Ishikawa (cell line): ENCODE results near the gene ARFGAP1.

Source experiments
- CEBPB ChIP-seq: IDR thresholded peaks from 2 replicates; pipeline ENCODE4 v1.6.1; 2012
- CREB1 ChIP-seq: IDR thresholded peaks from 2 replicates; pipeline ENCODE4 v1.6.1; 2012; ENCODE audit warnings: low read depth
- EGR1 ChIP-seq: IDR thresholded peaks from 2 replicates; pipeline ENCODE4 v1.6.1; 2012
- EP300 ChIP-seq: IDR thresholded peaks from 2 replicates; pipeline ENCODE4 v1.6.1; 2012; ENCODE audit warnings: borderline replicate concordance
- FOXM1 ChIP-seq: IDR thresholded peaks from 2 replicates; pipeline ENCODE4 v1.6.1; 2012; ENCODE audit warnings: low read depth, borderline replicate concordance
- MAX ChIP-seq: IDR thresholded peaks from 2 replicates; pipeline ENCODE4 v1.6.1; 2012
- NFIC ChIP-seq: IDR thresholded peaks from 2 replicates; pipeline ENCODE4 v1.6.1; 2012
- RAD21 ChIP-seq: IDR thresholded peaks from 2 replicates; pipeline ENCODE4 v1.6.1; 2012; ENCODE audit warnings: low read depth
- REST ChIP-seq: IDR thresholded peaks from 2 replicates; pipeline ENCODE4 v1.6.1; 2012; ENCODE audit warnings: low read depth, mild to moderate bottlenecking
- TAF1 ChIP-seq: IDR thresholded peaks from 2 replicates; pipeline ENCODE4 v1.6.1; 2012; ENCODE audit warnings: low read depth, mild to moderate bottlenecking
- TCF12 ChIP-seq: IDR thresholded peaks from 2 replicates; pipeline ENCODE4 v1.6.1; 2012; ENCODE audit warnings: low read depth
- TEAD4 ChIP-seq: IDR thresholded peaks from 2 replicates; pipeline ENCODE4 v1.6.1; 2012
- YY1 ChIP-seq: IDR thresholded peaks from 2 replicates; pipeline ENCODE4 v1.6.1; 2012; ENCODE audit warnings: low read depth
- ZBTB7A ChIP-seq: IDR thresholded peaks from 2 replicates; pipeline ENCODE4 v1.6.1; 2012; ENCODE audit warnings: low read depth
- TF ChIP-seq, protein P1 (sequence below): IDR thresholded peaks from 2 replicates; pipeline ENCODE4 v1.6.1; 2012

ARFGAP1 gene

DNA sequence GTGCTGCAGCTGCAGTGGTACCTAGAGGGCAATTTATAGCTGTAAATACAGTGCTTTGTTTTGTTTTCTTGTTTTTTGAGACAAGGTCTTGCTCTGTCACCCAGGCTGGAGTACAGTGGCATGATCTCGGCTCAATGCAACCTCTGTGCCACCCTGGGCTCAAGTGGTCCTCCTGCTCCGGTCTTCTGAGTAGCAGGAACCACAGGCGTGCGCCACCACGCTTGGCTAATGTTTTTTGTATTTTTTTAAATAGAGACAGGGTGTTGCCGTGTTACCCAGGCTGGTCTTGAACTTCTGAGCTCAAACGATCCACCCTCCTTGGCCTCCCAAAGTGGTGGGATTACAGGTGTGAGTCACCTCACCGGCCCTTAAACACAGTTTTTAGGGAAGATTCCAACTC lies 61.7 kb downstream of the ARFGAP1 start:
- TF ChIP-seq YY1 (no peak), REST (no peak), TEAD4 (no peak), CEBPB (no peak), ZBTB7A (no peak), FOXM1 (no peak), RAD21 (no peak), TCF12 (no peak), EP300 (no peak), NFIC (no peak), CREB1 (no peak), EGR1 (no peak), TAF1 (no peak)
- TF ChIP-seq, protein P1, sequence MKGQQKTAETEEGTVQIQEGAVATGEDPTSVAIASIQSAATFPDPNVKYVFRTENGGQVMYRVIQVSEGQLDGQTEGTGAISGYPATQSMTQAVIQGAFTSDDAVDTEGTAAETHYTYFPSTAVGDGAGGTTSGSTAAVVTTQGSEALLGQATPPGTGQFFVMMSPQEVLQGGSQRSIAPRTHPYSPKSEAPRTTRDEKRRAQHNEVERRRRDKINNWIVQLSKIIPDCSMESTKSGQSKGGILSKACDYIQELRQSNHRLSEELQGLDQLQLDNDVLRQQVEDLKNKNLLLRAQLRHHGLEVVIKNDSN: no peak

GRCh38 chr20:63335060-63335459 lies 62.4 kb downstream of the ARFGAP1 start:
- TF ChIP-seq YY1: peak; percentile 57; the same call in 1 of the 2 replicates

- no peak for TF ChIP-seq NFIC
- TF ChIP-seq TEAD4: no peak
- no peak for TF ChIP-seq CREB1
- TF ChIP-seq RAD21: no peak
- TF ChIP-seq MAX: no peak
- TF ChIP-seq, protein P1: no peak
- no peak for TF ChIP-seq FOXM1
Measured at GRCh38 chr20:63335711-63336110, 63.1 kb downstream of the ARFGAP1 start.

DNA sequence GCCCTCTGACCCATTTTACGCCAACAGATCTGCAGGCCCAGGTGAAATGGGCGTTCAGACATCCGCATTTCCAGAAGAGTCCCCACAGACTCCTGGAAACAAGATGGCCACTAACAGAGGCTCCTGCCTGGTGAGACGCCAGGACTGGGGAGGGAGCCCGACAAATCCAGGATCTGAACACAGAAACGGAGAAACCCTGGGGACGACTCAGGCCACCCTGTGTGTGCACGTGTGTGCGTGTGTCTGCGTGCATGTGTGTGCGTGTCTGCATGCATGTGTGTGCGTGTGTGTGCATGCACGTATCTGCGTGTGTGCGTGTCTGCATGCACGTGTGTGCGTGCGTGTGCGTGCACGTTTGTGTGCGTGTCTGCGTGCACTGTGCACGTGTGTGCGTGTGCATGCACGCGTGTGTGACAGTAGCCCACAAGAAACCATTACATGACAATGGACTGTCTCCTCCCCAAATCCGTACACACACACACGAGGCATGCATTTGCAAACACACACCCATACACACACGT lies 63.7 kb downstream of the ARFGAP1 start:
- no peak for TF ChIP-seq REST
- TF ChIP-seq, protein P1: no peak
- no peak for TF ChIP-seq CREB1
- no peak for TF ChIP-seq EGR1
- no peak for TF ChIP-seq NFIC
- no peak for TF ChIP-seq ZBTB7A
- TF ChIP-seq TCF12: no peak
- TF ChIP-seq FOXM1: no peak
- no peak for TF ChIP-seq TEAD4

- TF ChIP-seq ZBTB7A (no peak), REST (no peak), MAX (no peak), TEAD4 (no peak), FOXM1 (no peak), EGR1 (no peak), TAF1 (no peak), RAD21 (no peak), NFIC (no peak), TCF12 (no peak), YY1 (no peak), CEBPB (no peak)
Measured at GRCh38 chr20:63337786-63338420, 65.3 kb downstream of the ARFGAP1 start.
